GM12873 (cell line): ENCODE measurements around the gene CEACAM1.

ENCODE experiments used
- CTCF ChIP-seq: IDR thresholded peaks from 2 replicates; pipeline ENCODE4 v1.5.1; 2012; ENCODE audit warnings: low read depth, mild to moderate bottlenecking, moderate library complexity, low read length, control low read depth; ENCODE audit not compliant: insufficient read depth; ENCODE audit errors: missing control alignments

Gene CEACAM1

GRCh38 chr19:42514449-42514848 lies 13.8 kb downstream of the CEACAM1 start:
- TF ChIP-seq CTCF, result no peak

GRCh38 chr19:42512743-42513304 lies 15.5 kb downstream of the CEACAM1 start:
- no peak for TF ChIP-seq CTCF

GRCh38 chr19:42512130-42512636 lies 16.1 kb downstream of the CEACAM1 start:
- no peak for TF ChIP-seq CTCF

- no peak for TF ChIP-seq CTCF
Observed at GRCh38 chr19:42511340-42511739, 16.9 kb downstream of the CEACAM1 start.

- no peak for TF ChIP-seq CTCF
Observed at GRCh38 chr19:42508892-42509444, 19.3 kb downstream of the CEACAM1 start.

GRCh38 chr19:42505066-42505465 lies 23.2 kb downstream of the CEACAM1 start:
- no peak for TF ChIP-seq CTCF

- no peak for TF ChIP-seq CTCF
Observed at GRCh38 chr19:42501733-42502132, 26.5 kb downstream of the CEACAM1 start.
